ENCODE results near the gene PRKCQ.

Gene PRKCQ

DNA sequence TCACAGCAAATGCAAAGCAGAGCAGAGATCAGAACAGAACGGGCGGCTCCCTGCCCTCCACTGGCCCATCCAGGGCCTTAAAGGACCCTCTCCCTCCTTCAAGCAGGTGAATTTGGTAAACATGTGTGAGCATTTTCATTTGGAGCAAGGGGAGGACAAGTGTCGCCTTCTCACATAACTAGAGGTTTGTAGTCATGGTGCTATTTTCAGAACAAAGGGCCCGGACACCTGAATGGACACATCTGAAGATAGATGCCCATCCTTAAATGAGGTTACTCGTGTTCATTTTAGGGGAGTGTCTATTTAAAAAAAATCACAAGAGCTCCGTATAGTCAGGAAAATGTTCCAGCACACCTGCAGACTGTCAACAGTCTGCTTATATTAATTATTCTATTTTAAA is 153.8 kb downstream of the PRKCQ start:
- H3K4me3 ChIP-seq (ENCODE audit: low read depth, low read length), result no peak overlapping the region
- no peak for DNase-seq (ENCODE audit: low read depth)

- no peak for DNase-seq (ENCODE audit: low read depth)
- H3K4me3 ChIP-seq (ENCODE audit: low read depth, low read length), result no peak overlapping the region
Observed at GRCh38 chr10:6423413-6424170, 156.5 kb downstream of the PRKCQ start.

DNA sequence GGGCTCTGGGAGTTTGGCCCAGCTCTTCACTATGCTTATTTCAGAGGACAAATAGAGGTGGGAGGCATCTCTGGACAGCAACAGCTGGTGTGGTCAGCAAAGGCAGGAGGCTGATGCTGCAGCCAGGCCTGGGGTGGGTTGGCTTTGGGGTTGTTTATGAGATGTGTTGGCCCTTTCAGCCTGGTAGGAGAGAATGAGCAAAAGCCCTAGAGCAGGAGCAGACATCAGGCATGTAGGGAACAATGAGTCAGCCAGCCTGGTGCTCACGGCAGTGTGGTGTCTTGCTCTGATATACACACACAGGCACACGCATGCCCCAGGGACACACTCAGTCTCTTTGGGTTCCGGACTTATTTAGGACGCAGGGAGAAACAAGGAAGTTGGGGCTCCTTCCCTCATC is 157.1 kb downstream of the PRKCQ start:
- H3K4me3 ChIP-seq (ENCODE audit: low read depth, low read length), result no peak overlapping the region
- no peak for DNase-seq (ENCODE audit: low read depth)

GRCh38 chr10:6418613-6419216 is 161.4 kb downstream of the PRKCQ start:
- H3K4me3 ChIP-seq (ENCODE audit: low read depth, low read length), result no peak overlapping the region
- DNase-seq (ENCODE audit: low read depth), result no peak

DNA sequence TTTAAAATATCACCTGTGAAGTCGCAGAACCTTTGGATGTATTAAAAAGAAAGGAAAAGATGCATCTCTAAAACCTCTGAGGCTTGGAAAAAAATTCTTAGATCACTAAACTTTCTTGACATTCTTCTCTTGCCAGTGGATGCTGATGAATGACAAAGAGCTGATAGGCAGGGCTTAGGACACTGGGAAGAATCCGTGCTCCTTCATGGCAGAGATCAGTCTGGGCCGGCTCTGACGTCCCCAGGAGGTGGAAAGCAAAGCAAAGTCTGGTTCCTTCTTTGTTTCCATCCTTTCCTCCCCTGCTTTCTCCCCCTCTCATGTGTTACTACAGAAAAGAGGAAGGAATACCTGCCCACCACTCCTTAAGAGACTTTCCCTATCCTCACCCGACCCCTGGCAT is 161.9 kb downstream of the PRKCQ start:
- DNase-seq (ENCODE audit: low read depth), result no peak
- H3K4me3 ChIP-seq (ENCODE audit: low read depth, low read length), result no peak overlapping the region

DNA sequence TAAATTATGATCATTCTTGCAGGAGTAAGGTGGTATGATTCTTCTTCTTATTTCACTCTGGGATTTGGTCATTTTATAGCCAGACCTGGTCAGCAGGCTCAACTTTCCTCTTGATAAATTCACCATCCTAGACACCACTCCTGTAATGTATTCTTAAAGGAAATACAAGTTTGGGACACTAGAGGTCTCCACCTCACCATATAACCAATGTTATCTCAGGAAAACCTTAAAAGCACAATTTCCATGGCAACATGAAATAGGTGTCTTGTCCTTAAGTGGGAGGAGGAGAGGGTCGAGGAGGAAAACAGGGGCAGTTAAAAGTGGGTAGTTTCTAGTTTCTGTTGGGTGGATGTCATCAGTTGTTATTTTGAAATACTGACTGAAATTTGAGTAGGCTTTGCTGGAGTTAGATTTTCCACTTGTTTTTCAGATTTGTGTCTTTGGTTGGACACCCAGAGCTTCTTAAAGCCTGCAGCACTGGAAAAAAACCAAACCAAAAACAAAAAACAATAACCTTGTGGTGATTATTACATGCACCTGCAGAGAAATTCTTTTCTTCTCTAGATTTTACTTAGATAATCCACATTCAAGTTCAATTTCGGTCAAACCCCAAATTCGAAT is 163.1 kb downstream of the PRKCQ start:
- H3K4me3 ChIP-seq (ENCODE audit: low read depth, low read length), result no peak overlapping the region
- DNase-seq (ENCODE audit: low read depth), result no peak

DNA sequence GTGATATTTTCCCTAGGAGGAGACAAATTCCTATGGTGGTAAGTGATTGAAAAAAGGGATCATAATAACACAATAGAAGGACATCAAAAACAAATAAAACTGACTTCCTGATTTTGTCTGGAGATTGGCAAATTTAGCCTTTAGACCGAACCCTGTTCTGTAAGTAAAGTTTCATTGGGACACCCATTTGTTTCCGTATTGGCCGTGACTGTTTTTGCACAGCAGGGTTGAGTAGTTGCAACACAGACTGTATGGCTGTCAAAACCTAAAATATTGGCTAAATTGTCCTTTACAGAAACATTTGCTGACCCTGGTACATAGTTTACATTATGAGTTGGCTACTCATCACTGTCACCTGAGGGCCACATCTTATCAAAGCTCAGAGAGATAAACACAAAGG is 168.6 kb downstream of the PRKCQ start:
- no peak overlapping the region for H3K4me3 ChIP-seq (ENCODE audit: low read depth, low read length)
- DNase-seq (ENCODE audit: low read depth), result no peak

DNA sequence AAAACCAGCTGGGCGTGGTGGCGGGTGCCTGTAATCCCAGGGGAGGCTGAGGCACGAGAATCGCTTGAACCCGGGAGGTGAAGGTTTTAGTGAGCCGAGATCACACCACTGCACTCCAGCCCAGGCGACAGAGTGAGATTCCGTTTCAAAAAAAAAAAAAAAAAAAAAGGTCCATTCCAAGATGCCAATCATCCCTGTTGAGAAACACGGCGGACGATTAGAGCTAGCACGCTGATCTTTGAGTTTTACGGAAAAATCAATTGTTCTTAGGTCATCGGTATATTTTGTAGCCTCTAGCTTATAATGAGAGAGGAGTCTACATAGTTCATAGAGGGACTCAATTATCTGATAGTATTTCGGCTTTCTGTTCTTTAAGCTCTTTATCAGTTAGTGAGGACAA is 169.2 kb downstream of the PRKCQ start:
- H3K4me3 ChIP-seq (ENCODE audit: low read depth, low read length), result no peak overlapping the region
- DNase-seq (ENCODE audit: low read depth), result no peak

DNA sequence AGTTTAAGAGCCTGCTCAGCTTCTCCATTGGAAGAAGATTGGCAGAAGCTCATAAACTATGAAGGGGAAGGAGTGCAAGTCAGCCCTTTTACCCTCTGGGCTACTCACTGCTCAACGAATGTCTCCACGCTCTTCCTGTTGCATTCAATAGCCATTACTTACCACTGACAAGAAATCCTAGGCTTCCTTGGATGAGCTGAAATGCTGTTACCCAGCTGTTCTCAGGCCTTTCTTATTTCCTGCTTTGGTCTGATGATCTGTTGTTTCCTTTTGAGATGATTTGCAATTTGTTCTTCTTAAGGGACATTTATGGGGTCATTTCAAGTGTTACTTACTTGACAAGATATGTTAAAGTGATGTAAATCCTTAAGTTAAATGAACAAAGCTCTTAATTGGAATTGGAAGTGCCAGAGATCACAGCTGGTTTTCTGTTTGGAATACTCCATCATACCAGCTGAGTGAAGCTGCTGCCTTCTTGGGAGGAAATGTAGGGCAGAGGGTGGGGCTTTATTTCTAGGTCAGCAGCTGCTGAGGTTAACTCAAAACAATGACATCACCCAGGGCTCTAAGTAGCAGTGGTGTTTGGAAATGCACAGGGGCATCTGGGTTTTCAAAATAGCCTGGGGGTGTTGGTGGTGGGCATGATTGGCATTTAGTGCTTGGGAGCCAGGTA is 170.0 kb downstream of the PRKCQ start:
- peak; percentile 28 for DNase-seq (ENCODE audit: low read depth)
- H3K4me3 ChIP-seq (ENCODE audit: low read depth, low read length), result no peak overlapping the region

- no peak for DNase-seq (ENCODE audit: low read depth)
- H3K4me3 ChIP-seq (ENCODE audit: low read depth, low read length), result no peak overlapping the region
Observed at GRCh38 chr10:6408799-6409198, 171.3 kb downstream of the PRKCQ start.

DNA sequence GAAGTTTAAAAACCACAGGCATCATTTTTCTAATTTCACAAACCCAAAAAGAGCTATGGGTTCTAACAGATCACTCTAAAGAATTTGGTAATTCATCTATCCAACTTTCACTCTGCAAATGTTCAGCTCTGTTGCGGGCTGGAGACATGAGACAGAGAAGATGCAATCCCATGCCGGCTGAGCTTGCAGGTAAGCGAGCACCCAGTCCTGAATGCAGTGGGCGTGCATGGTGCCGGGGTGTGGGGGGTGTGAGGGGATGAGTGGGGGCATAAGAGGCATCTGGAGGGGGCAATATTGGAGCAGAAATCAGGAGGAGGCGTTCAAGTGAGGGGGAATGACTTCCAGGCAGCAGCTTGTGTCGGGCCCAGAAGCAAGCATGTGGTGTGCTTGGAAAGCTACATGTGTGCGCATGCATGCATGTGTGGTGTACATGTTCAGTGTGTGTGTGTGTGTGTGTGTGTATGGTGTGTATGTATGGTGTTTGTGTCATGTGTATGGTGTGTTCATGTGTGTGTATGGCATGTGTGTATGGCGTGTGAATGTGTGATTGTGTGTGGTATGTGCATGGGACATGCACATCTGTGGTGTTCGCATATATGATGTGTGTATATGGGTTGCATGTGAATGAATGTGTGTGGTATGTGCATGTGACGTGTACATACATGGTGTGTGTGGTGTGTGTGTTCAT is 172.9 kb downstream of the PRKCQ start:
- no peak overlapping the region for H3K4me3 ChIP-seq (ENCODE audit: low read depth, low read length)
- no peak for DNase-seq (ENCODE audit: low read depth)

GRCh38 chr10:6406220-6407033 is 173.6 kb downstream of the PRKCQ start:
- DNase-seq (ENCODE audit: low read depth), result no peak
- no peak overlapping the region for H3K4me3 ChIP-seq (ENCODE audit: low read depth, low read length)

- no peak overlapping the region for H3K4me3 ChIP-seq (ENCODE audit: low read depth, low read length)
- DNase-seq (ENCODE audit: low read depth), result no peak
Observed at GRCh38 chr10:6405713-6406112, 174.4 kb downstream of the PRKCQ start.

GRCh38 chr10:6404127-6405072 is 175.7 kb downstream of the PRKCQ start:
- no peak overlapping the region for H3K4me3 ChIP-seq (ENCODE audit: low read depth, low read length)
- DNase-seq (ENCODE audit: low read depth), result no peak

GRCh38 chr10:6402960-6403359 is 177.1 kb downstream of the PRKCQ start:
- DNase-seq (ENCODE audit: low read depth), result no peak
- no peak overlapping the region for H3K4me3 ChIP-seq (ENCODE audit: low read depth, low read length)

GRCh38 chr10:6402349-6402709 is 177.7 kb downstream of the PRKCQ start:
- DNase-seq (ENCODE audit: low read depth), result no peak

DNA sequence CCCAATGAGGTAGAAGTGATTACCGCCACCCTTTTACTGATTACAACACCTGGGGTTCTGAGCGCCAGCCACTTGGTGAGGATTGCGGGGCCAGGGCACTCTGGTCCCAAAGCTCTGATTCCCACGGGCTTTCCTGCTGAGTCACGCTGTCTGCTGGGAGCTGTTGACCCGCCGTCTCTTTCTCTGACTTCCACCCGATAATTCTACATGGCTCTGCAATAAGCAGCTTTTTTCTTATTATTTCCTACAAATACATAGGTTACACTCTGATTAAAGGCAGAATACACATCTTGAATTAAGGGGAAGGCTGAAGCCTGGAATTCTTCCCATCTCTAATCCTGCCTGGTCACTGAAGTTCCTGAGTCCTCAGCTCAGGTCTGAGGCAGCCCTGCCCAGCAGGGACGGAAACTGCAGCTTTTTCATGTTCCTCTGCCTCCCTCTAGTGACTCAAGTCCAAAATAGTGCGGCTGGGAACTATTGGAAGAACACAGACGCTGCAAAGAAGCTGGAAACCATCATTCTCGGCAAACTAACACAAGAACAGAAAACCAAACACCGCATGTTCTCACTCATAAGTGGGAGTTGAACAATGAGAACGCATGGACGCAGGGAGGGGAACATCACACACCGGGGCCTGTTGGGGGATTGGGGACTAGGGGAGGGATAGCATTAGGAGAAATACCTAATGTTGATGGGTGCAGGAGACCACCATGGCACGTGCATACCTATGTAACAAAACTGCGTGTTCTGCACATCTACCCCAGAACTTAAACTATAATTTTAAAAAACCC is 178.3 kb downstream of the PRKCQ start:
- H3K4me3 ChIP-seq (ENCODE audit: low read depth, low read length), result no peak overlapping the region

More at GRCh38 chr10:6402349-6402709, 177.7 kb downstream of the PRKCQ start:
- no peak overlapping the region for H3K4me3 ChIP-seq (ENCODE audit: low read depth, low read length)

More for the DNA sequence above, 178.3 kb downstream of the PRKCQ start:
- DNase-seq (ENCODE audit: low read depth), result peak; percentile 69
